GM12878 (cell line): ENCODE measurements around the gene MYO7B. TPM values are rescaled to one million over a fixed set of nuclear protein-coding genes. Genes with fewer than 3 reads are reported as not detected.

Experiments used
- ATAC-seq: fragments of 200-7000 bp; cut with Tn5 transposase; 3 replicates; pipeline ENCODE4 v1.9.1; 2020; ENCODE audit warnings: mild to moderate bottlenecking, moderate library complexity
- BruUV-seq: library from RNA; stranded (reverse); fragments of 400-500 nt; replicated peaks from 2 replicates; lab custom pipeline; 2021; lab: Mats Ljungman, UMichigan
- CTCF ChIA-PET: fragments of 300-600 bp; sonication (Branson Sonifier 250); formaldehyde crosslinking; extraction: SDS; loops from one replicate; lab custom pipeline; 2021; ENCODE audit warnings: inconsistent platforms; lab: Yijun Ruan, JAX
- POLR2A ChIA-PET: fragments of 350-600 bp; formaldehyde crosslinking; extraction: SDS; loops from one replicate; lab custom pipeline; 2021; ENCODE audit warnings: inconsistent platforms; lab: Charles Lee
- RAD21 ChIA-PET: fragments of 300-600 bp; sonication (Branson Sonifier 250); formaldehyde crosslinking; loops from one replicate; lab custom pipeline; 2023; ENCODE audit warnings: antibody characterized with exemption; ENCODE audit not compliant: unreplicated experiment; lab: Charles Lee
- SMC1A ChIA-PET: fragments of 300-600 bp; sonication (Branson Sonifier 250); formaldehyde crosslinking; loops from one replicate; lab custom pipeline; 2023; ENCODE audit not compliant: unreplicated experiment, uncharacterized antibody; lab: Charles Lee
- DNase-seq: peaks from one replicate; pipeline ENCODE4 v3.0.0-alpha.2; 2011; ENCODE audit warnings: low read depth, low spot score
- FAIRE-seq: peaks from 3 replicates; lab custom pipeline; 2011; peaks lifted over from hg19 to GRCh38; lab: Jason Lieb, UNC
- H2AFZ ChIP-seq: 2 replicates; pipeline ENCODE4 v1.6.0; 2011; ENCODE audit warnings: low read depth, low read length, control low read depth; ENCODE audit not compliant: control insufficient read depth
- H3K27ac ChIP-seq: 2 replicates; pipeline ENCODE4 v1.5.1; 2011; ENCODE audit warnings: control low read depth; ENCODE audit not compliant: control insufficient read depth, insufficient read depth
- H3K27me3 ChIP-seq, 2 experiments: replicated peaks in 1 of 2; 2 replicates each; pipeline versions ENCODE4 v1.6.0 to v1.6.1; 2011; ENCODE audit warnings: low read length in 1 of 2; ENCODE audit not compliant: control insufficient read depth in 2 of 2, insufficient read depth in 2 of 2
- H3K36me3 ChIP-seq, 2 experiments: 2 replicates each; pipeline ENCODE4 v1.5.1; 2011; ENCODE audit warnings: low read length in 1 of 2; ENCODE audit not compliant: control insufficient read depth in 2 of 2, insufficient read depth in 2 of 2
- H3K4me1 ChIP-seq: 2 replicates; pipeline ENCODE4 v1.6.1; 2011; ENCODE audit warnings: mild to moderate bottlenecking, low read length, moderate library complexity, mixed read lengths; ENCODE audit not compliant: control insufficient read depth, insufficient read depth
- H3K4me2 ChIP-seq: 2 replicates; pipeline ENCODE4 v1.6.0; 2011; ENCODE audit warnings: control low read depth; ENCODE audit not compliant: control insufficient read depth, insufficient read depth
- H3K4me3 ChIP-seq: fragments of 200-600 bp; sonication (generic); 2 replicates; pipeline ENCODE4 v1.5.1; 2016
- H3K79me2 ChIP-seq: 2 replicates; pipeline ENCODE4 v1.6.0; 2011; ENCODE audit warnings: low read length; ENCODE audit not compliant: control insufficient read depth, insufficient read depth
- H3K9ac ChIP-seq: 2 replicates; pipeline ENCODE4 v1.8.0; 2011; ENCODE audit warnings: low read length, control low read depth, mixed read lengths; ENCODE audit not compliant: control insufficient read depth, insufficient read depth
- H3K9me3 ChIP-seq: replicated peaks from 3 replicates; pipeline ENCODE4 v1.5.1; 2011; ENCODE audit warnings: mild to moderate bottlenecking, low read length; ENCODE audit not compliant: control insufficient read depth, insufficient read depth
- H4K20me1 ChIP-seq: 2 replicates; pipeline ENCODE4 v1.6.0; 2011; ENCODE audit not compliant: control insufficient read depth, insufficient read depth
- CHD4 ChIP-seq: fragments of 200-600 bp; sonication (generic); IDR thresholded peaks from 2 replicates; pipeline ENCODE4 v1.6.1; 2016; ENCODE audit warnings: mild to moderate bottlenecking
- FOXK2 ChIP-seq: fragments of 450-650 bp; IDR thresholded peaks from 2 replicates; pipeline ENCODE4 v1.6.1; 2017; ENCODE audit warnings: mild to moderate bottlenecking, moderate library complexity
- LARP7 ChIP-seq: fragments of 450-650 bp; IDR thresholded peaks from 2 replicates; pipeline ENCODE4 v1.6.1; 2017; ENCODE audit warnings: mild to moderate bottlenecking
- NFIC ChIP-seq: IDR thresholded peaks from 2 replicates; pipeline ENCODE4 v1.6.1; 2012; ENCODE audit warnings: low read depth, mild to moderate bottlenecking, inconsistent platforms, low read length, moderate library complexity
- PAX8 ChIP-seq: fragments of 450-650 bp; IDR thresholded peaks from 2 replicates; pipeline ENCODE4 v1.6.1; 2017; ENCODE audit warnings: mild to moderate bottlenecking, moderate library complexity
- SIN3A ChIP-seq: IDR thresholded peaks from 2 replicates; pipeline ENCODE4 v1.6.1; 2012; ENCODE audit warnings: low read depth, low read length, improper control_type of control experiment
- SPI1 ChIP-seq: IDR thresholded peaks from 2 replicates; pipeline ENCODE4 v1.6.1; 2011; ENCODE audit warnings: low read depth, mild to moderate bottlenecking, low read length, moderate library complexity, borderline replicate concordance; ENCODE audit not compliant: insufficient read depth
- STAT1 ChIP-seq: fragments of 450-650 bp; conservative IDR thresholded peaks from 2 replicates; pipeline ENCODE4 v1.6.1; 2014; ENCODE audit warnings: antibody characterized with exemption, mild to moderate bottlenecking
- TARDBP ChIP-seq: IDR thresholded peaks from 2 replicates; pipeline ENCODE4 v1.6.1; 2016; ENCODE audit warnings: borderline replicate concordance
- TCF3 ChIP-seq: IDR thresholded peaks from 2 replicates; pipeline ENCODE4 v1.6.1; 2012; ENCODE audit warnings: low read depth, mild to moderate bottlenecking, low read length, borderline replicate concordance; ENCODE audit not compliant: insufficient read depth
- YBX1 ChIP-seq: fragments of 450-650 bp; IDR thresholded peaks from 2 replicates; pipeline ENCODE4 v1.6.1; 2016; ENCODE audit warnings: antibody characterized with exemption
- WGBS: methylation state at CpG from one replicate; pipeline ENCODE4 v1.1.6; 2016; ENCODE audit warnings: low lambda C conversion rate; ENCODE audit not compliant: insufficient replicate concordance, insufficient coverage; ENCODE audit errors: missing lambda C conversion rate; 5-methylcytosine and 5-hydroxymethylcytosine counted together
- in situ Hi-C: fragments of 300-500 bp; cut with MboI; formaldehyde crosslinking; loops from 9 replicates; pipeline ENCODE4 v1.14.3; 2018; ENCODE audit warnings: mixed read lengths
- intact Hi-C: fragments of 100-400 bp; cut with micrococcal nuclease; formaldehyde crosslinking; loops from one replicate; pipeline ENCODE4 v1.14.2; 2022; ENCODE audit not compliant: unreplicated experiment
- polyA plus RNA-seq, 11 experiments: library from polyadenylated mRNA; depleted of rRNA in 4 of 11; unstranded in 6 of 11; stranded (reverse) in 5 of 11; fragments of >200 nt; fragmentation: Nextera tagmentation in 4 of 11; fragmentation: Illumina TruSeq in 1 of 11; extraction: Ambion mirVana in 4 of 11; extraction: Trizol in 1 of 11; gene quantifications; 1 replicate in 1 of 11; 2 replicates in 10 of 11; pipeline versions ENCODE4 v1.2.1 to v1.2.3, GENCODE V29; 2011 to 2016; ENCODE audit warnings: inconsistent platforms in 2 of 11, missing spikeins in 2 of 11, low read depth in 1 of 11
- total RNA-seq, 4 experiments: library from RNA; depleted of rRNA in 3 of 4; stranded (reverse); fragments of >200 nt in 3 of 4; fragmentation: Illumina TruSeq in 1 of 4; extraction: Trizol in 1 of 4; gene quantifications; 2 replicates each; pipeline versions ENCODE4 v1.2.1 to v1.2.3, GENCODE V29; 2013 to 2021
- TF ChIP-seq, protein P1 (sequence below), 3 experiments: IDR thresholded peaks in 2 of 3; conservative IDR thresholded peaks in 1 of 3; 2 replicates each; pipeline ENCODE4 v1.5.1; 2011; ENCODE audit warnings: low read depth in 3 of 3, low read length in 3 of 3, mild to moderate bottlenecking in 3 of 3, control low read depth in 2 of 3, moderate library complexity in 2 of 3, inconsistent platforms in 1 of 3, mixed read lengths in 1 of 3; ENCODE audit not compliant: control insufficient read depth in 2 of 3, insufficient read depth in 1 of 3; ENCODE audit errors: extremely low read depth in 1 of 3
- TF ChIP-seq, protein P2 (sequence below): fragments of 450-650 bp; IDR thresholded peaks from 2 replicates; pipeline ENCODE4 v1.6.1; 2016; ENCODE audit warnings: mild to moderate bottlenecking
- TF ChIP-seq, protein P3 (sequence below): IDR thresholded peaks from 2 replicates; pipeline ENCODE4 v1.6.1; 2011; ENCODE audit warnings: borderline replicate concordance, low read depth, mild to moderate bottlenecking, moderate library complexity, low read length; ENCODE audit not compliant: insufficient read depth, poor library complexity, severe bottlenecking
- TF ChIP-seq, protein P4 (sequence below): IDR thresholded peaks from 2 replicates; pipeline ENCODE4 v1.6.1; 2011; ENCODE audit warnings: borderline replicate concordance, low read depth, mild to moderate bottlenecking, moderate library complexity, mixed read lengths, low read length; ENCODE audit not compliant: insufficient read depth; ENCODE audit errors: extremely low read length

The MYO7B gene
- total and polyA plus RNA-seq, 10 of the 15 experiments (the other 5 are each of a cell fraction or from before 2014, with no cell fraction given) = 0.08 to 4.8 (median 1.2) TPM

DNA sequence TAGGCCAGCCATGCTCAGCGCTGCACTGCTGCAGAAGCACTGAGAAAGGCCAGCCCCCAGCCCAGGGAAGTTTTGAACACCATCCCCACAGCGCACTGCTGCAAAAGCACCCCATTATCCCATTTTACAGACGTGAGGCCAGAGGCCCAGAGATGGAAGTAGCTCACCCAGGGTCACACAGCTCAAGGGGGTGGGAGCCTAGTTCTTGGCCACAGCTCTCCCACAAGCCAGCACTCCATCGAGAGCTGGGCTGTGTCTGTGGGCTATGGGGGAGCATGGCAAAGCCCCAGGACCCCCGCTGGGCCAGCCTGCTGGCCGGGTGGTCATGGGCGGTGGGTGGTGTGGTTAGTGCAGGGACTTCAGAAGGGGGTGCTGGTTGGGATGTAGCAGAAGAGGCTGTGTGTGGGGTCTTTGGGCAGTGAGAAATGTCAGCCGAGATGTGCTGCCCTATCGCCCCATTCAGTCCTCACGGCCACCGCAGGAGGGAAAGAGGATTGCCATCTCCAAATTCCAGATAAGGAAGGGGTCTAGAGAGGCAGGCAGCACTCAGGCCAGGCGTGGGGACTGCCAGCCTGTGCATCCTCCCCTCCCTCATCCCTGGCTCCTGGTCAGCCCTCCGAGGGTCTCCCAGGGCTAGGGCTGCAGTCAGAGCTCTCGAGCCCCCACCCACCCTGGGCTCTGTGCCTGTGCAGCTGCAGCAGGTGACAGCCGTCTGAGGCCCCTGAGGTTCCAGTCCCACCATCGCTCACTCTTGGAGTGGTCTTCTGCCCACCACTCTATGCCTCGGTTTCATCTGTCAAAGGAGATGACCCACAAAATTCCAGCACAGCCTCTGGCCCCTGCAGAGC, 93.5 kb downstream of the MYO7B start (continued):
- TF ChIP-seq, protein P1, sequence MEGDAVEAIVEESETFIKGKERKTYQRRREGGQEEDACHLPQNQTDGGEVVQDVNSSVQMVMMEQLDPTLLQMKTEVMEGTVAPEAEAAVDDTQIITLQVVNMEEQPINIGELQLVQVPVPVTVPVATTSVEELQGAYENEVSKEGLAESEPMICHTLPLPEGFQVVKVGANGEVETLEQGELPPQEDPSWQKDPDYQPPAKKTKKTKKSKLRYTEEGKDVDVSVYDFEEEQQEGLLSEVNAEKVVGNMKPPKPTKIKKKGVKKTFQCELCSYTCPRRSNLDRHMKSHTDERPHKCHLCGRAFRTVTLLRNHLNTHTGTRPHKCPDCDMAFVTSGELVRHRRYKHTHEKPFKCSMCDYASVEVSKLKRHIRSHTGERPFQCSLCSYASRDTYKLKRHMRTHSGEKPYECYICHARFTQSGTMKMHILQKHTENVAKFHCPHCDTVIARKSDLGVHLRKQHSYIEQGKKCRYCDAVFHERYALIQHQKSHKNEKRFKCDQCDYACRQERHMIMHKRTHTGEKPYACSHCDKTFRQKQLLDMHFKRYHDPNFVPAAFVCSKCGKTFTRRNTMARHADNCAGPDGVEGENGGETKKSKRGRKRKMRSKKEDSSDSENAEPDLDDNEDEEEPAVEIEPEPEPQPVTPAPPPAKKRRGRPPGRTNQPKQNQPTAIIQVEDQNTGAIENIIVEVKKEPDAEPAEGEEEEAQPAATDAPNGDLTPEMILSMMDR (IDR thresholded peaks at IDR 0.05 in 2 of 3, conservative IDR thresholded peaks at IDR 0.05 in 1 of 3; ENCODE audit: control insufficient read depth in 2 of 3, extremely low read depth in 1 of 3, insufficient read depth in 1 of 3, low read depth in 3 of 3, low read length in 3 of 3) = no peak
- TF ChIP-seq YBX1 (no peak), SIN3A (no peak)
- TF ChIP-seq, all 136 proteins: peak for 0

DNA sequence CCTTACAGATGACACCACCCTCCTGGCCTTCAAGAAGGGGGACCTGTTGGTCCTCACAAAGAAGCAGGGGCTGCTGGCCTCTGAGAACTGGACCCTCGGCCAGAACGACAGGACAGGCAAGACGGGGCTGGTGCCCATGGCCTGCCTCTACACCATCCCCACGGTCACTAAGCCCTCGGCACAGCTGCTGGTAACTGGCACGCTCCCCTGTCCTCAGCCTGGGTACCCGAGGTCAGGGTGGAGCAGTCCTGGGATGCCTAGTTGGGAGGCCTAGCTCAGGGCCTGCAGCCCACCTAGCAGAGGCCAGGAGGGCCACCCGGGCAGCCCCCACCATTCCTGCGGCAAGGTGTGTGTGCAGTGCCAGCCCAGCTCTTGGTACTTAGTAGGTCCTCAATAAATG, 94.2 kb downstream of the MYO7B start:
- in situ Hi-C loops = no loop called here
- Histone ChIP-seq H3K4me1 (peaks cover 17% of the 10 kb centered on the region), H3K36me3 (no peaks in the 10 kb centered on the region), H2AFZ (no peak overlapping the region), H3K27me3 (no peaks in the 10 kb centered on the region), H3K9me3 (no peaks in the 10 kb centered on the region), H3K27ac (no peak overlapping the region), H3K4me2 (no peak overlapping the region), H4K20me1 (no peaks in the 10 kb centered on the region), H3K4me3 (no peak overlapping the region), H3K79me2 (no peaks in the 10 kb centered on the region), H3K9ac (no peak overlapping the region)
- BruUV-seq = no TSS peak
- DNase-seq (no peak), FAIRE-seq (no peak), ATAC-seq (no peak)
- 33% methylated on average over 9 of the region's 9 CpGs for WGBS
- ChIA-PET POLR2A (no interaction called here), CTCF (no interaction called here), SMC1A (no interaction called here), RAD21 (no interaction called here)
- intact Hi-C loops = no loop called here
- TF ChIP-seq, protein P2, sequence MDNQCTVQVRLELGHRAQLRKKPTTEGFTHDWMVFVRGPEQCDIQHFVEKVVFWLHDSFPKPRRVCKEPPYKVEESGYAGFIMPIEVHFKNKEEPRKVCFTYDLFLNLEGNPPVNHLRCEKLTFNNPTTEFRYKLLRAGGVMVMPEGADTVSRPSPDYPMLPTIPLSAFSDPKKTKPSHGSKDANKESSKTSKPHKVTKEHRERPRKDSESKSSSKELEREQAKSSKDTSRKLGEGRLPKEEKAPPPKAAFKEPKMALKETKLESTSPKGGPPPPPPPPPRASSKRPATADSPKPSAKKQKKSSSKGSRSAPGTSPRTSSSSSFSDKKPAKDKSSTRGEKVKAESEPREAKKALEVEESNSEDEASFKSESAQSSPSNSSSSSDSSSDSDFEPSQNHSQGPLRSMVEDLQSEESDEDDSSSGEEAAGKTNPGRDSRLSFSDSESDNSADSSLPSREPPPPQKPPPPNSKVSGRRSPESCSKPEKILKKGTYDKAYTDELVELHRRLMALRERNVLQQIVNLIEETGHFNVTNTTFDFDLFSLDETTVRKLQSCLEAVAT = no peak
- TF ChIP-seq, protein P3, sequence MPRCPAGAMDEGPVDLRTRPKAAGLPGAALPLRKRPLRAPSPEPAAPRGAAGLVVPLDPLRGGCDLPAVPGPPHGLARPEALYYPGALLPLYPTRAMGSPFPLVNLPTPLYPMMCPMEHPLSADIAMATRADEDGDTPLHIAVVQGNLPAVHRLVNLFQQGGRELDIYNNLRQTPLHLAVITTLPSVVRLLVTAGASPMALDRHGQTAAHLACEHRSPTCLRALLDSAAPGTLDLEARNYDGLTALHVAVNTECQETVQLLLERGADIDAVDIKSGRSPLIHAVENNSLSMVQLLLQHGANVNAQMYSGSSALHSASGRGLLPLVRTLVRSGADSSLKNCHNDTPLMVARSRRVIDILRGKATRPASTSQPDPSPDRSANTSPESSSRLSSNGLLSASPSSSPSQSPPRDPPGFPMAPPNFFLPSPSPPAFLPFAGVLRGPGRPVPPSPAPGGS = no peak
- TF ChIP-seq STAT1 (no peak), CHD4 (no peak), FOXK2 (no peak), PAX8 (no peak), LARP7 (no peak), SPI1 (no peak), TARDBP (no peak), NFIC (no peak), TCF3 (no peak)
- TF ChIP-seq, protein P4, sequence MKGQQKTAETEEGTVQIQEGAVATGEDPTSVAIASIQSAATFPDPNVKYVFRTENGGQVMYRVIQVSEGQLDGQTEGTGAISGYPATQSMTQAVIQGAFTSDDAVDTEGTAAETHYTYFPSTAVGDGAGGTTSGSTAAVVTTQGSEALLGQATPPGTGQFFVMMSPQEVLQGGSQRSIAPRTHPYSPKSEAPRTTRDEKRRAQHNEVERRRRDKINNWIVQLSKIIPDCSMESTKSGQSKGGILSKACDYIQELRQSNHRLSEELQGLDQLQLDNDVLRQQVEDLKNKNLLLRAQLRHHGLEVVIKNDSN = no peak
